CD1c-positive myeloid dendritic cell (primary cell): ENCODE results near the gene IKZF4.
"Not testable (repeated sequence)": the region's sequence is repeated elsewhere in the genome, so short reads cannot be mapped to it uniquely, and the experiment has no call there.

Source experiments
- DNase-seq: peaks from one replicate; pipeline ENCODE4 v3.0.0-alpha.2; 2016; ENCODE audit errors: extremely low spot score

Gene IKZF4

GRCh38 chr12:56040151-56040550, 19.3 kb downstream of the IKZF4 start:
- DNase-seq = no peak

GRCh38 chr12:56040963-56041551, 20.2 kb downstream of the IKZF4 start:
- DNase-seq = no peak

- DNase-seq = peak; percentile 98
Observed at GRCh38 chr12:56041552-56042429, 20.9 kb downstream of the IKZF4 start, which contains the start of gene RPS26. Gene RPS26 (plus strand): TSS chr12:56041918. CDS start chr12:56042167, 249 bp downstream.

GRCh38 chr12:56042430-56042813, 21.6 kb downstream of the IKZF4 start:
- DNase-seq = not testable (repeated sequence)

- no peak for DNase-seq
Observed at GRCh38 chr12:56042843-56043242, 22.0 kb downstream of the IKZF4 start.

GRCh38 chr12:56046027-56046780, 25.4 kb downstream of the IKZF4 start:
- no peak for DNase-seq

- no peak for DNase-seq
Observed at GRCh38 chr12:56053407-56053893, 32.6 kb downstream of the IKZF4 start.

GRCh38 chr12:56059964-56060363, 39.1 kb downstream of the IKZF4 start:
- DNase-seq = not testable (repeated sequence)

GRCh38 chr12:56061982-56062381, 41.1 kb downstream of the IKZF4 start:
- DNase-seq = no peak

- DNase-seq = no peak
Observed at GRCh38 chr12:56062996-56063395, 42.2 kb downstream of the IKZF4 start.

- no peak for DNase-seq
Observed at GRCh38 chr12:56071648-56072047, 50.8 kb downstream of the IKZF4 start.

GRCh38 chr12:56074396-56074795, 53.6 kb downstream of the IKZF4 start:
- DNase-seq = no peak

- DNase-seq = not testable (repeated sequence)
Observed at GRCh38 chr12:56077966-56078365, 57.1 kb downstream of the IKZF4 start.

GRCh38 chr12:56078427-56078826, 57.6 kb downstream of the IKZF4 start:
- no peak for DNase-seq

GRCh38 chr12:56078931-56079722, 58.3 kb downstream of the IKZF4 start:
- DNase-seq = peak; percentile 76

- DNase-seq = peak; percentile 54
Observed at GRCh38 chr12:56079723-56080555, 59.1 kb downstream of the IKZF4 start, which contains the start of gene ERBB3. Gene ERBB3 (plus strand): TSS chr12:56080165. CDS start chr12:56080301, 136 bp downstream.

GRCh38 chr12:56080556-56081138, 59.8 kb downstream of the IKZF4 start:
- DNase-seq = no peak

GRCh38 chr12:56081393-56082347, 60.8 kb downstream of the IKZF4 start:
- no peak for DNase-seq

GRCh38 chr12:56082382-56082781, 61.5 kb downstream of the IKZF4 start:
- DNase-seq = no peak
